KMS-11 (cell line): ENCODE results near the gene PC.

Experiments
- H2AFZ ChIP-seq: fragments of 200-600 bp; sonication (generic); 2 replicates; pipeline ENCODE4 v1.6.1; 2016; ENCODE audit warnings: antibody characterized with exemption, mixed run types, low read depth
- H3K27ac ChIP-seq: fragments of 200-600 bp; sonication (generic); 2 replicates; pipeline ENCODE4 v1.6.1; 2016; ENCODE audit warnings: mild to moderate bottlenecking, mixed run types
- H3K27me3 ChIP-seq: fragments of 200-600 bp; sonication (generic); 2 replicates; pipeline ENCODE4 v1.6.1; 2017; ENCODE audit warnings: mild to moderate bottlenecking, low read depth, mixed run types, moderate library complexity; ENCODE audit not compliant: insufficient read depth
- H3K36me3 ChIP-seq: fragments of 200-600 bp; sonication (generic); 2 replicates; pipeline ENCODE4 v1.6.1; 2017; ENCODE audit warnings: mild to moderate bottlenecking, mixed run types; ENCODE audit not compliant: insufficient read depth
- H3K4me1 ChIP-seq: fragments of 200-600 bp; sonication (generic); 2 replicates; pipeline ENCODE4 v1.6.1; 2016; ENCODE audit warnings: mild to moderate bottlenecking, low read depth, mixed run types; ENCODE audit not compliant: poor library complexity, severe bottlenecking
- H3K4me2 ChIP-seq: fragments of 200-600 bp; sonication (generic); 2 replicates; pipeline ENCODE4 v1.7.0; 2016; ENCODE audit warnings: mild to moderate bottlenecking, mixed run types
- H3K4me3 ChIP-seq: fragments of 200-600 bp; sonication (generic); IDR thresholded peaks from 2 replicates; pipeline ENCODE4 v1.6.1; 2017; ENCODE audit warnings: low read depth, low read length, mixed read lengths; ENCODE audit not compliant: insufficient read depth
- H3K79me2 ChIP-seq: fragments of 200-600 bp; sonication (generic); 2 replicates; pipeline ENCODE4 v1.6.1; 2016; ENCODE audit warnings: low read depth, mixed run types; ENCODE audit not compliant: insufficient read depth
- H3K9ac ChIP-seq: fragments of 200-600 bp; sonication (generic); 2 replicates; pipeline ENCODE4 v1.6.1; 2016; ENCODE audit warnings: mild to moderate bottlenecking, mixed run types
- H4K20me1 ChIP-seq: fragments of 200-600 bp; sonication (generic); 2 replicates; pipeline ENCODE4 v1.6.1; 2016; ENCODE audit warnings: mild to moderate bottlenecking, mixed run types; ENCODE audit not compliant: insufficient read depth
- TF ChIP-seq, protein P1 (sequence below): fragments of 200-600 bp; sonication (generic); conservative IDR thresholded peaks from 2 replicates; pipeline ENCODE4 v1.6.1; 2017; ENCODE audit warnings: low read depth, mild to moderate bottlenecking, antibody characterized with exemption, low read length, moderate library complexity, mixed read lengths

Gene PC

DNA sequence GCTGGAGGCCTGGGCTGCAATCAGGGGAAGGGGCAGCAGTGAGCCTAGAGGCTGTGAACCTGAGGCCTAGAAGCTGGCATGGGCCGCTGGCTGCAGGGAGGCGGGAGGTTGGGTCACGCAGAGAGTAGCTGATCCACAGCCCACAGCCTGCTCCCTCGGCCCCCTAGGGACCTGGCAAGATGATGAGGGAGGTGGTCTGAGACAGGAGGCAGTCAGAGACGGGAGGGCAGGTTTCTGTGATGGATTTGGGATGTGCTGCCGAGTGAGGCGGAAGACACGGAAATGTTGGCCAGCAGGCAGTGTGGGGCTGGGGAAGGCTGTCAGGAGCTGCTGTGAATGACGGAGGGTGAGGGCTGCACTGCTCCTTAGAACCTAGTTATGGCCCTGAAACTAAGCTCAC, 78.6 kb downstream of the PC start:
- H3K9ac ChIP-seq: no peak overlapping the region
- TF ChIP-seq, protein P1, sequence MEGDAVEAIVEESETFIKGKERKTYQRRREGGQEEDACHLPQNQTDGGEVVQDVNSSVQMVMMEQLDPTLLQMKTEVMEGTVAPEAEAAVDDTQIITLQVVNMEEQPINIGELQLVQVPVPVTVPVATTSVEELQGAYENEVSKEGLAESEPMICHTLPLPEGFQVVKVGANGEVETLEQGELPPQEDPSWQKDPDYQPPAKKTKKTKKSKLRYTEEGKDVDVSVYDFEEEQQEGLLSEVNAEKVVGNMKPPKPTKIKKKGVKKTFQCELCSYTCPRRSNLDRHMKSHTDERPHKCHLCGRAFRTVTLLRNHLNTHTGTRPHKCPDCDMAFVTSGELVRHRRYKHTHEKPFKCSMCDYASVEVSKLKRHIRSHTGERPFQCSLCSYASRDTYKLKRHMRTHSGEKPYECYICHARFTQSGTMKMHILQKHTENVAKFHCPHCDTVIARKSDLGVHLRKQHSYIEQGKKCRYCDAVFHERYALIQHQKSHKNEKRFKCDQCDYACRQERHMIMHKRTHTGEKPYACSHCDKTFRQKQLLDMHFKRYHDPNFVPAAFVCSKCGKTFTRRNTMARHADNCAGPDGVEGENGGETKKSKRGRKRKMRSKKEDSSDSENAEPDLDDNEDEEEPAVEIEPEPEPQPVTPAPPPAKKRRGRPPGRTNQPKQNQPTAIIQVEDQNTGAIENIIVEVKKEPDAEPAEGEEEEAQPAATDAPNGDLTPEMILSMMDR: no peak
- no peaks in the 10 kb centered on the region for H3K27me3 ChIP-seq
- no peak overlapping the region for H3K4me3 ChIP-seq
- H2AFZ ChIP-seq: no peak overlapping the region
- no peaks in the 10 kb centered on the region for H4K20me1 ChIP-seq
- H3K27ac ChIP-seq: no peak overlapping the region
- H3K79me2 ChIP-seq: no peaks in the 10 kb centered on the region
- H3K4me2 ChIP-seq: no peak overlapping the region; the same call in 1 of the 2 replicates
- peaks cover 27% of the 10 kb centered on the region for H3K4me1 ChIP-seq
- no peaks in the 10 kb centered on the region for H3K36me3 ChIP-seq

DNA sequence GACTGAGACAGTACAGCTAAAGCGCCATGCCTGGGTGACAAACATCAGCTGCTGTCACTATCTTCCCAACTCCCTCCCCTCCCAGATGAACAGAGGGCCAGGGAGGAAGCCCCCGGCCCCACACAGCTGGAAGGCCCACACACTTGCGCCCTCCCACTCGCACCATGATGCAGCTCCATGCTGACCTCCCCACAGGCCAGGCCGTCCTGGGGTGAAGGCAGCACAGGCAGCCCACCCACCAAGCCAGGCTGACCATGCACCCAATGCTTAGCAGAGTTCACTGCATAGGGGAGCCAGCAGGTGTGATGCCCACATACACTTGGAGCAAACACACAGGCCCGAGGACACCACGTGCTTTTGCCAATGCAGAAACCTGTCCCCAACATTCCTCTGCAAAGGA, 79.2 kb downstream of the PC start:
- H3K9ac ChIP-seq: no peak overlapping the region

DNA sequence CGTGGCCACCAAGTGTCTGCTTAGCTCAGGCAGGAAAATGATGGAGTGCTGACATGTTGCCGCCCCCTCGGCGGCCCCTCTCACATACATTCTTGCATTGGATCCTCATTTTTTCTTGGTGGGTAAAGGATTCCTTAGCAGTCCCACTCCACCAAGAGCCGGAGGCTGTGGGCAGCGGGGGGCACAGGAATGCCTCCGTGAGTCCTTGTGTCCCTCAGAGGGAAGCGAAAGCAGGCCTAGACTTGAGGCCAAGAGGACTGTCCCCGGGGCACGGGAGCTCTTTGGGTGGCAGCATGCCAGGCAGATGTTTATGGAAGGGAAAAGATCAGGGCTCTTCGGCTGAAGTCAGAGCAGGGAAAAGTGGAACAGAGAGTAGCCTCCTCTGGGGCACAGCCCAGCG, 79.7 kb downstream of the PC start:
- Histone ChIP-seq H3K4me3 (no peak overlapping the region), H3K27ac (no peak overlapping the region), H3K79me2 (no peaks in the 10 kb centered on the region), H3K27me3 (no peaks in the 10 kb centered on the region), H4K20me1 (no peaks in the 10 kb centered on the region), H3K4me1 (peaks cover 27% of the 10 kb centered on the region), H3K9ac (no peak overlapping the region), H3K4me2 (no peak overlapping the region), H2AFZ (no peak overlapping the region), H3K36me3 (no peaks in the 10 kb centered on the region)
- TF ChIP-seq, protein P1: no peak

More for the DNA sequence above, 79.2 kb downstream of the PC start:
- TF ChIP-seq, protein P1: no peak
- Histone ChIP-seq H2AFZ (no peak overlapping the region), H3K79me2 (no peaks in the 10 kb centered on the region), H3K27me3 (no peaks in the 10 kb centered on the region), H3K27ac (no peak overlapping the region), H3K4me2 (no peak overlapping the region), H3K4me1 (peaks cover 27% of the 10 kb centered on the region), H3K36me3 (no peaks in the 10 kb centered on the region), H4K20me1 (no peaks in the 10 kb centered on the region), H3K4me3 (no peak overlapping the region)

DNA sequence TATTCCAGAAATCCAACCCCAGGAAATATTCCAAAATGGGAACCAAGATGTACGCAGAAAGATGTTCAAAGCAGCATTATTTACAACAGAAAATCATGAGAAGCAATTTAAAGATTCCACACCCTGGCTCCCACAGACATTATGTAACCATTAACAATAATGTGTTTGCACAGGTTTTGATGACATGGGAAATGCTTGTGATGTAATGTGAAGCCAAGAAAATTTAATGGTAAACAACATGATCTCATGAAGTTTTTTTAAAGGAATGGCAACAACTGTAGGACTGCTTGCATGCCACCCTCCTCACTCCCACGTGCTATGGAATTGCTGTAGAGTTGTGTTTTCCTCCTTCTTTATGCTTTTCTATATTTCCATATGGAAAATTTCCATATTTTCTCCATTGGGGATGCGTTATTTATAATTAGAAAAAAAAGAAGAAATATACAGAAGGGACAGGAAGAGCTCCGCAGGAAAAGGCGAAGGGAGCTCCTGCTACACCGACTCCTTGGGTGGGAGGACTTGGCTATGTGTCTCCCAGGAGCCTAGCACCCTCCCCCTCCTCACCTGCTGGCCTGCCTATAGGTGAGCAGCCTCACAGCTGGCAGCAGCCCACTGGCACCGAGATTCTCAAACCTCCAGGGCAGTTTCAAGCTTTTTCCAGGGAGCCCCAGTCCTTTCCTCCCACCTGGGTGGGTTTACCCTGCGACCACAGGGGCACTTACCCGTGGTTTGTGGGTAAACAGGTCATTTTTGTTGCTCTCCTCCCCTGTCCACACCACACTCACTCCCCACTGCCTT, 80.4 kb downstream of the PC start:
- H2AFZ ChIP-seq: no peak overlapping the region
- no peak overlapping the region for H3K27ac ChIP-seq
- TF ChIP-seq, protein P1: no peak
- no peaks in the 10 kb centered on the region for H3K79me2 ChIP-seq
- no peak overlapping the region for H3K4me2 ChIP-seq
- no peaks in the 10 kb centered on the region for H3K27me3 ChIP-seq
- H3K4me1 ChIP-seq: peaks cover 27% of the 10 kb centered on the region
- H3K9ac ChIP-seq: no peak overlapping the region
- H3K4me3 ChIP-seq: no peak overlapping the region
- no peaks in the 10 kb centered on the region for H4K20me1 ChIP-seq
- no peaks in the 10 kb centered on the region for H3K36me3 ChIP-seq
